ENCODE measurements around the gene ZBTB7C.

- TF ChIP-seq, protein P1, sequence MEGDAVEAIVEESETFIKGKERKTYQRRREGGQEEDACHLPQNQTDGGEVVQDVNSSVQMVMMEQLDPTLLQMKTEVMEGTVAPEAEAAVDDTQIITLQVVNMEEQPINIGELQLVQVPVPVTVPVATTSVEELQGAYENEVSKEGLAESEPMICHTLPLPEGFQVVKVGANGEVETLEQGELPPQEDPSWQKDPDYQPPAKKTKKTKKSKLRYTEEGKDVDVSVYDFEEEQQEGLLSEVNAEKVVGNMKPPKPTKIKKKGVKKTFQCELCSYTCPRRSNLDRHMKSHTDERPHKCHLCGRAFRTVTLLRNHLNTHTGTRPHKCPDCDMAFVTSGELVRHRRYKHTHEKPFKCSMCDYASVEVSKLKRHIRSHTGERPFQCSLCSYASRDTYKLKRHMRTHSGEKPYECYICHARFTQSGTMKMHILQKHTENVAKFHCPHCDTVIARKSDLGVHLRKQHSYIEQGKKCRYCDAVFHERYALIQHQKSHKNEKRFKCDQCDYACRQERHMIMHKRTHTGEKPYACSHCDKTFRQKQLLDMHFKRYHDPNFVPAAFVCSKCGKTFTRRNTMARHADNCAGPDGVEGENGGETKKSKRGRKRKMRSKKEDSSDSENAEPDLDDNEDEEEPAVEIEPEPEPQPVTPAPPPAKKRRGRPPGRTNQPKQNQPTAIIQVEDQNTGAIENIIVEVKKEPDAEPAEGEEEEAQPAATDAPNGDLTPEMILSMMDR (IDR thresholded peaks at IDR 0.05), result no peak
- TF ChIP-seq POLR2A (IDR thresholded peaks at IDR 0.05), result no peak
Measured at GRCh38 chr18:48034651-48035555, 374.3 kb downstream of the ZBTB7C start.

All from esophagus squamous epithelium (tissue), 4 donors.